ENCODE data around the gene SOX5.
"Not testable (repeated sequence)": the region's sequence is repeated elsewhere in the genome, so short reads cannot be mapped to it uniquely, and the experiment has no call there.

Gene SOX5

GRCh38 chr12:23891115-23891514 lies 58.4 kb downstream of the SOX5 start:
- no peak for TF ChIP-seq CTCF (IDR thresholded peaks at IDR 0.05; ENCODE audit: low read depth, low read length)
- H3K4me3 ChIP-seq (ENCODE audit: low read depth, low read length) = no peak overlapping the region

- no peak for TF ChIP-seq CTCF (IDR thresholded peaks at IDR 0.05; ENCODE audit: low read depth, low read length)
- no peak overlapping the region for H3K4me3 ChIP-seq (ENCODE audit: low read depth, low read length)
These were observed 60.4 kb downstream of the SOX5 start for GRCh38 chr12:23889069-23889440.

GRCh38 chr12:23888396-23889068 lies 60.9 kb downstream of the SOX5 start:
- no peak overlapping the region for H3K4me3 ChIP-seq (ENCODE audit: low read depth, low read length)
- TF ChIP-seq CTCF (IDR thresholded peaks at IDR 0.05; ENCODE audit: low read depth, low read length) = no peak

- H3K4me3 ChIP-seq (ENCODE audit: low read depth, low read length) = no peak overlapping the region
- no peak for TF ChIP-seq CTCF (IDR thresholded peaks at IDR 0.05; ENCODE audit: low read depth, low read length)
These were observed 62.2 kb downstream of the SOX5 start for GRCh38 chr12:23887055-23887835.

GRCh38 chr12:23885394-23885793 lies 64.1 kb downstream of the SOX5 start:
- H3K4me3 ChIP-seq (ENCODE audit: low read depth, low read length) = no peak overlapping the region
- no peak for TF ChIP-seq CTCF (IDR thresholded peaks at IDR 0.05; ENCODE audit: low read depth, low read length)

GRCh38 chr12:23884909-23885308 lies 64.6 kb downstream of the SOX5 start:
- no peak for TF ChIP-seq CTCF (IDR thresholded peaks at IDR 0.05; ENCODE audit: low read depth, low read length)
- no peak overlapping the region for H3K4me3 ChIP-seq (ENCODE audit: low read depth, low read length)

- TF ChIP-seq CTCF (IDR thresholded peaks at IDR 0.05; ENCODE audit: low read depth, low read length) = no peak
- no peak overlapping the region for H3K4me3 ChIP-seq (ENCODE audit: low read depth, low read length)
These were observed 68.5 kb downstream of the SOX5 start for GRCh38 chr12:23880988-23881387.

- H3K4me3 ChIP-seq (ENCODE audit: low read depth, low read length) = not testable (repeated sequence)
These were observed 72.9 kb downstream of the SOX5 start for GRCh38 chr12:23876618-23877017.
